HepG2 (cell line): Measurements from ENCODE around the gene RHBDD3. TPM values are rescaled to one million over a fixed set of nuclear protein-coding genes. Genes with fewer than 3 reads are reported as not detected.
A peak's percentile ranks its signal among the peaks of the same experiment; 100 is the strongest.

Experiments used
- ADNP ChIP-seq: sonication (generic); formaldehyde crosslinking; IDR thresholded peaks from 2 replicates; pipeline ENCODE4 v1.4.0; 2020; ENCODE audit warnings: missing genetic modification reagents
- GABPB1 ChIP-seq: IDR thresholded peaks from 2 replicates; pipeline ENCODE4 v1.6.1; 2016; ENCODE audit warnings: mild to moderate bottlenecking, missing genetic modification reagents, moderate library complexity, missing compliant biosample characterization
- HNF4G ChIP-seq, 2 experiments: sonication (generic) in 1 of 2; formaldehyde crosslinking in 1 of 2; IDR thresholded peaks; 2 replicates each; pipeline versions ENCODE4 v1.4.0 to v1.6.1; 2011 to 2020; ENCODE audit warnings: borderline replicate concordance in 2 of 2, low read depth in 2 of 2, mild to moderate bottlenecking in 2 of 2, low read length in 1 of 2, missing genetic modification reagents in 1 of 2, moderate library complexity in 1 of 2
- KDM2A ChIP-seq: sonication (generic); formaldehyde crosslinking; IDR thresholded peaks from 2 replicates; pipeline ENCODE4 v1.4.0; 2020; ENCODE audit warnings: low read depth, missing genetic modification reagents, borderline replicate concordance
- RBFOX2 ChIP-seq: fragments of 200-400 bp; formaldehyde crosslinking; IDR thresholded peaks from 2 replicates; pipeline ENCODE4 v1.6.1; 2017; ENCODE audit warnings: low read depth, mild to moderate bottlenecking, low read length
- RERE ChIP-seq: IDR thresholded peaks from 2 replicates; pipeline ENCODE4 v1.6.1; 2016; ENCODE audit warnings: low read depth, missing genetic modification reagents, missing compliant biosample characterization
- SRSF1 ChIP-seq: fragments of 200-400 bp; formaldehyde crosslinking; optimal IDR thresholded peaks from 2 replicates; pipeline ENCODE3; 2017; ENCODE audit warnings: mild to moderate bottlenecking, low read depth, low read length, moderate library complexity
- SSRP1 ChIP-seq: IDR thresholded peaks from 2 replicates; pipeline ENCODE4 v1.6.1; 2016; ENCODE audit warnings: control low read depth
- TEAD3 ChIP-seq: optimal IDR thresholded peaks from 2 replicates; pipeline ENCODE3; 2016; ENCODE audit warnings: borderline replicate concordance
- ZBTB33 ChIP-seq: sonication (generic); formaldehyde crosslinking; IDR thresholded peaks from 2 replicates; pipeline ENCODE4 v1.4.0; 2020; ENCODE audit warnings: missing genetic modification reagents
- ZNF101 ChIP-seq: sonication (generic); formaldehyde crosslinking; IDR thresholded peaks from 2 replicates; pipeline ENCODE4 v1.4.0; 2020; ENCODE audit warnings: mild to moderate bottlenecking, low read depth, missing genetic modification reagents, borderline replicate concordance
- ZNF225 ChIP-seq: sonication (generic); formaldehyde crosslinking; IDR thresholded peaks from 2 replicates; pipeline ENCODE4 v1.4.0; 2020; ENCODE audit warnings: mild to moderate bottlenecking, missing genetic modification reagents
- ZNF263 ChIP-seq: sonication (generic); formaldehyde crosslinking; IDR thresholded peaks from 2 replicates; pipeline ENCODE4 v1.4.0; 2020; ENCODE audit warnings: missing genetic modification reagents
- ZNF367 ChIP-seq: sonication (generic); formaldehyde crosslinking; IDR thresholded peaks from 2 replicates; pipeline ENCODE4 v1.4.0; 2020; ENCODE audit warnings: missing genetic modification reagents, borderline replicate concordance
- polyA plus RNA-seq, 8 experiments: library from polyadenylated mRNA; depleted of rRNA in 3 of 8; stranded (reverse) in 7 of 8; unstranded in 1 of 8; fragments of >200 nt; fragmentation: Illumina TruSeq in 4 of 8; extraction: Trizol in 4 of 8; gene quantifications; 2 replicates each; pipeline versions ENCODE4 v1.2.1 to v1.2.3, GENCODE V29; 2011 to 2016; ENCODE audit warnings: low read depth in 4 of 8, missing spikeins in 1 of 8, mixed read lengths in 1 of 8; ENCODE audit not compliant: insufficient read depth in 1 of 8
- total RNA-seq, 5 experiments: library from RNA; depleted of rRNA; stranded (reverse); fragments of >200 nt; fragmentation: Illumina TruSeq; extraction: Trizol; gene quantifications; 2 replicates each; pipeline ENCODE4 v1.2.3, GENCODE V29; 2016; ENCODE audit warnings: low read depth in 1 of 5

RHBDD3 gene
- total and polyA plus RNA-seq, 2 of the 13 experiments (the other 11 are each of a cell fraction or from before 2014, with no cell fraction given) = 12.1 to 26.7 TPM

GRCh38 chr22:29306835-29307595 lies 39.2 kb upstream of the RHBDD3 start (continued):
- TF ChIP-seq ZBTB33 (CRISPR knock-in tag) = no peak
- TF ChIP-seq ZNF367 (CRISPR knock-in tag) = no peak
- TF ChIP-seq ZNF263 = 0 out of 2 replicates have a peak, but pooled peaks have one; percentile 5
- TF ChIP-seq ZNF225 (CRISPR knock-in tag) = no peak
- no peak for TF ChIP-seq ZNF101 (CRISPR knock-in tag)
- peak; percentile 23; the same call in 1 of the 2 replicates for TF ChIP-seq GABPB1 (CRISPR knock-in tag)
- 0 out of 2 replicates have a peak, but pooled peaks have one; percentile 52 for TF ChIP-seq HNF4G (IDR thresholded peaks at IDR 0.05; ENCODE audit: borderline replicate concordance, low read depth, low read length)
- no peak for TF ChIP-seq HNF4G (CRISPR knock-in tag; IDR thresholded peaks at IDR 0.05; ENCODE audit: borderline replicate concordance, low read depth)
- no peak for TF ChIP-seq RERE (CRISPR knock-in tag)
- TF ChIP-seq KDM2A (CRISPR knock-in tag) = peak; percentile 29; the same call in 1 of the 2 replicates
- peak; percentile 79; the same call in 1 of the 2 replicates for TF ChIP-seq ADNP
- peak; percentile 85 for TF ChIP-seq TEAD3 (CRISPR knock-in tag)
- TF ChIP-seq SSRP1 (CRISPR knock-in tag) = no peak
- peak; percentile 34 for TF ChIP-seq SRSF1
- TF ChIP-seq RBFOX2 = peak; percentile 41; the same call in 1 of the 2 replicates
